GM21723 (cell line): ENCODE data around the gene HIF3A.

ENCODE experiments used
- ATAC-seq: cut with Tn5 transposase; IDR thresholded peaks from one replicate; pipeline ENCODE4 v1.9.1; 2021; ENCODE audit warnings: mild to moderate bottlenecking, moderate library complexity; ENCODE audit not compliant: unreplicated experiment

The HIF3A gene

DNA sequence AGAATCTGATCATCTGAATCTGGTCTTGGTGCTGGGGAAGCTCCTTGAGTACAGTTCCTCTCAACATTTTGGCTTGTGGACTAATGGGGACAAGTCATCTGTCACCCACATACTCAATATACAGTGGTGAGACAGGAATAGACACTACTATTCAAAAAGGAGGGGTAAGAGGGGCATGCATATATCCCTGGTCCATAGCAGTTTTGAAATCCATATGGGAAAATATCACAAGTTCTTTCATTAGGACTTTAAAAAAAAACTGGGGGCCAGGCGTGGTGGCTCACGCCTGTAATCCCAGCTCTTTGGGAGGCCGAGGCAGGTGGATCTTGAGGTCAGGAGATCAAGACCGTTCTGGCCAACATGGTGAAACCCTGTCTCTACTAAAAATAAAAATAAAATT lies 29.8 kb downstream of the HIF3A start:
- no peak for ATAC-seq

DNA sequence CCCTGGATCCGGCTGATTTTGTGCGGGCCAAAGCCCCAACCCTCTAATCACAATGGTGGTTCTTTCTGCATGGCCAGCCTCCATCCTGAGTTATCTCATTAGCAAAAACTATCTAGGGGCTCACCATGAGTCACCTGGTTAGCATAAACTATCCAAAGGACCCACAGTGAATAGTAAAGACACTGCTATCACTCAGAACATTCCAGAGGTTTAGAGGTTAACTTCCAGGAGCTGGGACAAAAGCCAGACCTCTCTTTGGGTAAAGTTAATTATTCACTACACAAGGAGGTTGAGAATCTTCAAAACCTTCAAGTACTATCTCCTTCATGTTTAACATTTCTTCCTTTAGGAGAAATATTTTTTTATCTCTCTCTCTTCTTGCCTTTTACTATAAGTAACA lies 31.2 kb downstream of the HIF3A start:
- no peak for ATAC-seq

DNA sequence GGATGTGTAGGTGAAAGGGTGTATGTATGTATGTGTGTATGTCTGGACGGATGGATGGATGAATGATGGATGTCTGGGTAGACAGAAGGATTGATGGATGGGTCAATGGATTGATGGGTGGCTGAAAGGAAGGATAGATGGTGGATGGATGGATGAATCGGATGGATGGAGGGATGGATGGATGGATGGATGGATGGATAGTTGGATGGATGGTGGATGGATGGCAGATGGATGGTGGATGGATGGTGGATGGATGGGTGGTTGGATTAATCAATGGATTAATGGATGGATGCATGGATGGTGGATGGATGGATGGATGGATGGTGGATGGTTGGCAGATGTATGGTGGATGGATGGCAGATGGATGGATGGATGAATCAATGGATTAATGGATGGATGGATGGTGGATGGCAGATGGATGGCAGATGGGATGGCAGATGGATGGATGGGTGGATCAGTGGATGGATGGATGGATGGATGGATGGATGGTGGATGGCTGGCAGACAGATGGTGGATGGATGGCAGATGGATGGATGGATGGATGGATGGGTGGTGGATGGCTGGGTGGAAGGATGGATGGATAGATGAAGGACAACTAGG lies 33.6 kb downstream of the HIF3A start:
- no peak for ATAC-seq

DNA sequence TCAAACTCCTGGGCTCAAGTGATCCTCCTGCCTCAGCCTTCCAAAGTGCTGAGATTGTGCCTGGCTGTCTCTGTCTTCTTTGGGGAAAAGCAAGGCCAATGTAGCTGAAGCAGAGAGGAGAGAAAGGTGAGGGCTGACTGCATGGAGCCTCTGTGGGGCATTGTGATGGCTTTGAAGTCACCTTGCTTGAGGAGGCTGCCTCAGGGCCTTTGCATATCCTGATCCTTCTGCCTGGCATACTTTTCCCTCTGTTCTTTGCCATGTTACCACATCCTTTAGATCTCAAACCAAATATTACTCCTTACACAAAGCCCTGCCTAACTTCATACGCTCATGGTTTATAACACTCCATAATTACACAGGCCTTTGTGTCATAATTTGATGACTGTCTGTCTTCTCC lies 40.6 kb downstream of the HIF3A start:
- ATAC-seq, result no peak

DNA sequence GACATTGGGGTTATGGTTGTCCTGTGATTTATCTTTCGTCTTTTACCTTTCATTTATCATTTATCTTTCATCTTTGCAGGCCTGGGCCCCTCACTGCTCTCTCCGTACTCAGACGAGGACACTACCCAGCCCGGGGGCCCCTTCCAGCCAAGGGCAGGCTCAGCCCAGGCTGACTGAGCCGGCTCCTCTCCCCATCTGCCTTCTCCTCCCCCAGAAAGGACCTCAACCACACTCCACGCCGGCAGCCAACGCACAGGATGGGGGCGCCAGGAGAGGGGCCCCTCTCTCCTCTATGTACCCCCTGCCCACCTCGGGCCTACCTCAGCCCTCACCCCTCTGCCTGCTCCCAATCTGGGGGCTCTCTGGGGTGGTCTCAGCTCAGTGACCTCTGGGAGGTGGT lies 42.6 kb downstream of the HIF3A start:
- ATAC-seq, result no peak

DNA sequence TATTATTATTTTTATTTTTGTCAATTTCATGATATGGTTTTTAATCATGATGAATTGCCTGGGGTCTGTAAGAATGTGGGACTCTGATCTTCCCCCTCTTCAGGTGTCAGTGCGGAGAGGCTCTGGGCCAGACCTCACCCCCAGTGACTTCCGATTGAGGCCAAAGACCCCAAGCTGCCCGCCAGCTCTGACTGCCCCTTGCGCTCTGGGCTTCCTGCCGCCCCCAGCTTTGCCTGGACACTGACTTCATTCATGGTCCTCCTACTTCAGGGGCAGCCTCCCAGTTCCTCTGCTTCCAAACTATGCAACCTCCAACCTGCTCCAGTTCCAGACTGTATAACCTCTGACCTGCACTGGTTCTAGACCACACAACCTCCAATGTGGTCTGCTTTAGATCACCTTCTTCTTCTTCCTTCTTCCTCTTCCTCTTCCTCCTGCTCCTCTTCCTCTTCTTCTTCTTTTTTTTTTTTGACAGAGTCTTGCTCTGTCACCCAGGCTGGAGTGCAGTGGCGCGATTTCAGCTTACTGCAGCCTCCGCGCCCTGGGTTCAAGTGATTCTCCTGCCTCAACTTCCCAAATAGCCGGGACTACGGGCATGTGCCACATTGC lies 43.3 kb downstream of the HIF3A start:
- ATAC-seq, result no peak

DNA sequence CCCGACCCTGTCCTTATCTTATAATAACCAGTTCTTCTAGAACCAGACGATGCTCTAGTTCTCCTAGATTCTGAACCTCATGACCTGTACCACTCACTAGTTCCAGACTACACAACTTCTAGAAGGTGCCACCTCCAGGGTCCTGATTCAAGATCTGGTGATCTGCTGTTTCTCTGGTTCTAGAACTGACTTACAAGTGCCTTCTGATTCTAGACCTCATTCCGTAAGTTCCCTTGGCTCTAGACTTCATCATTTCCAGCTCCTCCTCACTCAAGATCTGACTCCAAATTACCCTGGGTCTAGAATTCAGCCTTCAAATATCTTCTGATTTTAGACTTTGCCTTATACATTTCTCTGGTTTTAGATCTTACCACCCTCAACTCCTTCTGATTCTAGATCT lies 45.1 kb downstream of the HIF3A start:
- ATAC-seq, result no peak

DNA sequence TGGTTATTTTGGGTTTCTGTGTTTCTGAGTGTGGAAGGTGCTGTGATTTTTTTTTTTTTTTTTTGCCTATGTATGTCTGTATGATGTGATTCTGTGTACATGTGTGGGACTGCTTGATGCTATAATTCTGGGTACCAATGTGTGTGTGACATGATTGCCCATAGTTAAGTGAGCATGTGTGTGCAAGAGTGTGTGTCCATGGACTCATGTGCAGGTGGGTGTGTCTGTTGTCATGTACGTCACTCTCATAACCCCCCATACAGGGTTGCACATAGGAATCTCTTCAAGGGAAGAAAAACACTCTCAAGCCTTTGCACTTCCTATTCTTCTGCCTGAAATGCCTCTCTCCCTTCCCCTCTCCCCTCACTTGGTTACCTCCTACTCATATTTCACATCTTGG lies 47.5 kb downstream of the HIF3A start:
- no peak for ATAC-seq

DNA sequence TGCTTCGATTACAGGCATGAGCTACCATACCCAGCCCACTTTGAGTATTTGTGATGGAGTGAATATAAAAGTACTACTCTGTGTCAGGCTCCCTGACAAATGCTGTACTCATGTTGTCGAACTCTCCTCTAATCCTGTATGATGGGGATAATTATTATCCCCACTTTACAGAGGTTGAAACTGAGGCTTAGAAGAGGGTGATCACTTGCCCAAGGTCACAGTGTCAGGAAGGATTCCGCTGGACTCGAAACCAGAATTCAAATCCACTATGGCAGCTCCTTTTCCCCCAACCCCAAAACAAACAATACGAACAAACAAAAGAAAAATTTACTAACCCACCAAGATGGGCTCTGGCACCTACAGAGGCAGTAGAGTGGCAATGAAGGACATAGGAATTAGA lies 48.3 kb downstream of the HIF3A start:
- no peak for ATAC-seq

DNA sequence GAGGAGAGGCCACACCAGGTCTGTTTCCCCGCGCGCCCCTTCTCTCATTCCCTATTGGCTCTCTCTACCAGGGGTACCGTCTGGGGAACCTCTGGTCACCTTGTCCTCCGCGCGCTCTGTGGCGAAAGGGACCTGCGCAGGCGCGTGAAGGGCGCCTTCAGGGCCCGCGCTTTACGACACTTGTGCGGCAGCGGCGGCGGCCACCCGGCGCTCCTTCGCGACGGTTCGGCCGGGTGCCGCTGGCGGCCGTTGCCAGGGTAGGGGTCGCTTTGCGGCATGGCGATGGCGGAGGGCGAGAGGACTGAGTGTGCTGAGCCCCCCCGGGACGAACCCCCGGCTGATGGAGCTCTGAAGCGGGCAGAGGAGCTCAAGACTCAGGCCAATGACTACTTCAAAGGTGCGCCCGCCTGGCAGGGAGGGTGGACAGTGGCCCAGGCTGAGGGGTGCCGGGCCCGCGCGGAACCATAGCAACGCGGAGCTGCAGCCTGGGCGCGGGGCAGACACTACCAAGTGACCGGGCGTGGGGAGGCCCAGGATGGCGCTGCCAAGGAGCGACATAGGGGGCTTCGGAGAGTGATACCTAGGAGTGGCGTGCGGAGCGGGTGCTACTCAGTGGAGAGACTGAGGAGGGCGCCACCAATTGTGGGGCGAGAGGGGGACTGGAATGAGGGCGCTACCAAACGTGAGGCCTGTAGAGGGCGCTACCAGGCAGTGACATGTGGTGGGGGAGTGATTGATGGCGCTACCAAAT lies 50.2 kb downstream of the HIF3A start, which contains the start of gene PPP5C:
Gene PPP5C, plus strand, starts transcription at position 267 of the 751 bp plus-strand sequence. Its CDS starts 10 bp downstream, at position 277.
- ATAC-seq, result peak; percentile 44

DNA sequence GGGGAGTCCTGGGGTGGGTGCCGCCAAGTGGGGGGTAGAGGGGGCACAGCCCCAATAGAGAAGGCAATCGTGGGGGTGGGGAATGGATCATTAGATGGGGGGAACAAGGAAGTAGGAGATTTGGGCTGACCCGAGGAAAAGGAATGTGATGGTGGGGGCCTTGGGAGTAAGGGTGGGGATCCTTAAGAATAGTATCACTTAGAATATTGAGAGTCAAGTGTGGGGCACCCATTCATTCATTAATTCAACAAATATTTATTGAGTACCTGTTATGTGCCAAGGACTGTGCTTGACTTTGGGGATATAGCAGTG lies 50.7 kb downstream of the HIF3A start:
- ATAC-seq, result no peak

DNA sequence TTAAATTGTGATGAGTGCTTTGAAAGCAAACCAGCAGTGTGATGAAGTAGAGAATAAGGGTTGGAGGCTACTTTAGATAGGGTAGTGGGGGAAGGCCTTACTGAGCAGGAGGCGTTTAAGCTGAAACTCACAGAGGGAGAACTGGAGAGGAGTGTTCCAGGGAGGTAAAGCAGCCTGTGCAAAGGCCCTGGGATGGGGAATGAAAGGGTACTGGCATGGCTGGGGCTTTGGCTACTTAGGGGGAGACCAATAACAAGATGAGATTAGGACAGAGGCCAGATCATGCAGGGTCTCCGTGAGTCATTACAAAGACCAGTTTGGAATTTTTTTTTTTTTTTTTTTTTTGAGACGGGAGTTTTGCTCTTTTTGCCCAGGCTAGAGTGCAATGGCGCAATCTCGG lies 51.1 kb downstream of the HIF3A start:
- ATAC-seq, result no peak

DNA sequence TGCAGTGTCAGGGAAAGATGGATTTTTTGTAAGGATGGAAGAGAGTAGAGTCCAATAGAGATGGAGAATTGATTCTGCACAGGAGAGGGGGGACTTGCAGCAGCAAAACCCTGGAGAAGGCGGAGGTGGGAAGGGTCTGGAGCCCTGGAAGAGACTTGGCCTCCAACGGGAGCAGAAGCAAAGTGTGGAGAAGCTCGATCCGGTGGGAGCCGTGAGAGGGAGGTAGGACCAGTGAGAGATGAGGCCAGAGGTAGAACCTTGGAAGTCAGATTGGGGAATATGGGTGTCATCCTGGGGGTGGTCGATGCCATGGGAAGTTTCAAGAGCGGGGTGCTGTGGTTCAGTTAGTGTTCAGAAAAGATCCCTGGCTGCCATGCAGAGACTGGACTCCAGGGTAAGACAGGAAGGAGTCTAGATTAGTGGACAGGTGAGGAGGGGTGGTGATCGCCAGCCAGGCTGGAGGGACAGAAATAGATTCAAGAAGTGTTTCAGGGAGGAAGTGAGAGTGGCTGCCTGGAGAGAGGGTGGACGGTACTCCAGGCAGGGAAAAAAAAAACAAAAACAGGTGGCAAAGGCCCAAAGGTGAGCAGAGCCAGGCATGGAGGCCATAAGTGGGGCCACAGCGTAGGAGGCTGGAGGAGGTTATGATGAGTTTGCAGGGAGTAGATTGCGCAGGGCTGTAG lies 52.6 kb downstream of the HIF3A start:
- ATAC-seq, result no peak

DNA sequence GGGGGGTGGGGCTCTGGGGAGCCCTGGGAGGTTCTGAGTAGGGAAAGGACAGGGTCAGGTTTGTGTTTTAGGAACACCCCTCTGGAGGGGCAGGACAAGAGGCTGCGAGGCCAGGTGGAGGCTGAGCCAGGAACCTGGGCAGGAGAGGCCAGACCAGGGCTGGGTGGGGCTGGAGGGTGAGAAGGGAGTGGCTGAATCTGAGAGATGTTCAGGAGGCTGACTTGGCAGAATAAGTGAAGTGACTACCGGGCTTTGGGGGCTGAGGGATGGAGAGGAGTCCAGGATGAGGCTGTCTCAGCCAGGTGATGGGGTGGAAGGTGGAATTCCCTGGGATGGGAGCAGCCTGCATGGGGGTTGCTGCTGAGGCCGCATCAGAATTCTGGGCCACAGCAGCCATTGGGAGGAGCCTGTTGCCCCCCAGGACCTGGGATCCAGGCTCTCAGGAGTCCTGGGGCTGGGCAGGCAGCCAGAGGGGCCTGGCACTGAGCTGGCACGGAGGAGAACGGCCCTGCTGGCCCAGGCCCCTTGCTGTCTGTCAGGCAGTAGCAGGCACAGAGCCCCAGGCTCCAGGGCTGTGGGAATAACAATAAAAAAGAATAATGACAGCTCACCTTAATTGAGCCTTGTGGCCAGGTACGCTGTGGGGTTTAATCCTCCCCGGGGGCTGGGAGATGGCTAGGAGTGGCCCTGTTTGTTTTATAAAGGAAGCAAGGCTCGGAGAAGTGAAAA lies 53.4 kb downstream of the HIF3A start:
- no peak for ATAC-seq

DNA sequence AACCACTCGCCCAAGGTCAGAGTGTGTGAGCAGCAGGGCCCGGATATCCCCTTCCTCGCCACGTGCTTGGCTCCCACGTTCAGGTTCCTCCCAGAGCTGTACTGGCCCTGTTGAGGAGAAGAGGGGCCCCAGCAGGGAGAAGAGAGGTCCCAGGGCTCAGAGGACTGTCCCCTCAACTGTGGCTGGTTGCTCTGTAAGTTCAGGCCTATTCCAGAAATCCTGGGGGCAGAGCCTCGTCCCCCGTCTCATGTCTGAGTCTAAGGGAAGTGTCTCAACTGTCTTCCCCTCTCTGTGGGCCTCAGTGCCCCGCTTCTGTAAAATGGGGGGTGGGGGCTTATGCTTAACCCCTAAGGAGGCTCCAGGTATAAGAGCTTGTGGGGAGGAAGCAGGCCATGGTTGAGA lies 53.9 kb downstream of the HIF3A start:
- ATAC-seq, result no peak

DNA sequence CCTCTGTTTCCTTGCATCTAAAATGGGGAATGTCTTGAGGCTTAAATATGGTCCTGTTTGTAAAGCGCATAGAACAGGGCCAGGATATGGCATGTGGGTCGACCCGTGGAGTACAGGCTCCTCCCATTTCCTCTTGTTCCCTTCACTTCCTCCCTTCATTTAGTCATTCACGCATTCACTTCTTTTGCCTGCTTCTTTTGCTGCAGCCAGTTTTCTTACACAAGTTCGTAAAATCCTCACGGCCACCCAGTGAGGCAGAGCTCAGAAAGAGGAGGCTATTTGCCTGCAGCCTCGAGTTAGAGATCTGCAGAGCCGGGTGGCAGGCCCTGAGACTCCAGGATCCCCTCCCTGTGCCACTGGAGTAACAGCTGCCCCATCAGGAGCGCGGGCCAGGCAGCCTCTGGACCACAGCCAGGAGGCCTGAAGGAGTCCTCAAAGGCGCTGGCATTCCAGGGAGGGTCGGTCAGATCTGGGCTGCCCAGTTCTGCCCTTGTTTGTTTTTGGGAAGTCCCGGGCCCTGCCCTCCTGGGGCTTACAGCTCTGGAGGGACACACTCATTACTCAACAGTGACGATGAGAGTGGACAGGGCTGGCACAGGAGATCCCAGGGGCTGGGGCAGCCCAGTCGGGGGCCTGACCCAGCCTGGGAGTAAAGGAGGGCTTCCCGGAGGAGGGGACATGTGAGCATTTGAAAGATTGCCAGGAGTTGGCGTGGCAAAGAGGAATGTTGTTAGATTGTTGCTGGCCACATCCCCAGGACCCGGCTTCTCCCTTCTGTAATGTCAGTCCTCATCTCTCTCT lies 54.6 kb downstream of the HIF3A start:
- no peak for ATAC-seq

DNA sequence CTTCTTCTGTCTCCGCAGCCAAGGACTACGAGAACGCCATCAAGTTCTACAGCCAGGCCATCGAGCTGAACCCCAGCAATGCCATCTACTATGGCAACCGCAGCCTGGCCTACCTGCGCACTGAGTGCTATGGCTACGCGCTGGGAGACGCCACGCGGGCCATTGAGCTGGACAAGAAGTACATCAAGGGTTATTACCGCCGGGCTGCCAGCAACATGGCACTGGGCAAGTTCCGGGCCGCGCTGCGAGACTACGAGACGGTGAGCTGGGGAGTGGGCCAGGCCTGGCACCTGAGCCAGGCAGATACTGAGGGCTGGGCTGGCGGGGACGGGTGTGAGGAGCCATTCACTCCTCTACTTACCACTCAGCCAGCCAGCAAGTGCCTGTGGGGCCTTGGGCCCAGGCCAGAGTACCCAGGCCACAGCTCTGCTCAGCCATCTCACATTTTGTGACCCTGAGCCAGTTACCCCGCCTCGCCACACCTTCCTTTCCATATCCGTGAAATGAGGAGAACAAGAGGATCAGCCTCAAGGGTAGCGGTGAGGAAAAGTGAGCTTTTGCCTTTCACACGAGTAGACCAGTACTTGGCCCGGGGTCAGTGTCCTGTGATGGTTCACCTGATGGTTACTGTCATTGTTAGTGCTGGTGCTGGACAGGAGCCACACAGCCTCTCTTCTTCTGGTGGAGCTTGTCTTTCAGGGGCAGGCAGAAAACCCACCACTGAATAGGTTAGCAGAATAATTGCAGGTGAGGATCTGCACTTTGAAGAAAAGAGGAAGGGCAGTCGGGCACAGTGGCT lies 57.1 kb downstream of the HIF3A start:
- ATAC-seq, result no peak

DNA sequence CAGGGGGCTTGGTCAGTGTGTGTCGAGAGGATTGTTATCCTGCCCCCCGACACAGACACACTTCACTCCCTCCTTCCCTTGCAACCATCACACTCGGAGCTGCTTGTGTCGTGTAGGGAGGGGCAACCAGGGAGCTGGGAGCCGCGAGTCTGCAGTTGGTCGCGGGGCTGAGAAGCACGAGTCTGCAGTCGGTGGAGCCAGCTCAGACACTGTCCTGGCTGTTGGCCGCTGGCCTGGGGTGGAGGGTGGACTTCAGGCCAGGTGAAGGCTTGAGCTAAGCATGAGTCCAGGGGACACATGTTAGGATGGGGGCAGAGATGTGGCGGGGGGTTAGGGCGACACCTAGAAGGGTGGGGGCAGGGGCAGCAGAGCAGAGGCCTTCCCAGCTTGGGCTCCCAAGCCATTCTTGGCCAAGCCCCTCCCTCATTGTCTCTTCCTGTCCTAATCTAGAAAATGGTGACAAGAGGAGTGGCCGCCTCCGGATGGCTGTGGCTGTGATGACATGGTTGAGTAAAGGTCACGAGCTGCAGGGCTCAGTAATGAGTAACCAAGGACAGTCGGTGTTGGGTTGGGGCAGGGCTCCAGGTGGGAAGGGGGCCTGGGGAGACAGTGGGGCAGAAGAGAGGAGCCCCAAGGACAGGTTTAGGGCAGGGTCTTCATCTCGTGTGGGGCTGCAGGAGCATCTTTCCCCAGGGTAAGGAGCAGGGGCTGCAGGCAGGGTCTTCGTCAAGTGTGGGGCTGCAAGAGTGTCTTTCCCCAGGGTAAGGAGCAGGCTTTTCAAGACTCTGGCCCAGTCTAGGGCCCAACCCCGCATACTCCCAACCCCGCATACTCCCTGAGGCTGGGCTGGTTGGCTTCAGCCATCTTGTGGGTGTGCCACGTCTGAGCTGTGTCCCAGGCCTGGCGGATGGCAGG lies 58.6 kb downstream of the HIF3A start:
- no peak for ATAC-seq
